Measurements from ENCODE around the gene PERM1. TPM values are rescaled to one million over a fixed set of nuclear protein-coding genes. Genes with fewer than 3 reads are reported as not detected.
A peak's percentile ranks its signal among the peaks of the same experiment; 100 is the strongest.

Gene PERM1
- total and polyA plus RNA-seq, 2 donors (not counting 1 experiment from before 2014, with no cell fraction given), result not detected

DNA sequence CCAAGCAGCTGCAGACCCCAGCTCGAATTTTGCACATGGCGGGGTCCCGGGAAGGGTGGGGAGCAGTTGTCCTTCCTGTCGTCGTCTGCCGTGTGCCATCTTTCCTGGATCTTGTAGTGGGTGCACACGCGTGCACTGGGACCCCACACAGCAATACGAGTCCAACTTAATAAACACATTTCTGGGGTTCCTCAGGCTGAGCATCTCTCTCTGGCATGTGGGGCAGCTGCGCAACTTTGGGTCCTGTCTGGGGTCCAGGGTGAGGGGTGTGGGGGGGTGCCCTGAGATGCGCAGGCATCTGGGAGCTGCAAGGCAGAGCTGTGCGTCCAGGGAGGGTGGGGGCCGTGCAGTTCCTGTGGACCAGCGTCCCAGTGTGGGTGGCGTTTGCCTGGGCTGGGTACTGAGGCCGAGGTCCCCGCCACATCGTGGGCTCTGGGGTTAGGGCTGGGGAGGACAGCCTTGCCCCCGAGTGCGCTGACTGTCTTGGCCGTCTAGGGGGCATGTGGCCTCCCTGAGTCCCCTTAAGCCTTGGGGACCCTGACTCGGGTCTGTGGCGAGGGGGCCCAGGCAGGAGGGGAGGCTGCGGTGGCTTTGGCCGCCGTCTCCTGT, 16.3 kb downstream of the PERM1 start:
- TF ChIP-seq, protein P1, sequence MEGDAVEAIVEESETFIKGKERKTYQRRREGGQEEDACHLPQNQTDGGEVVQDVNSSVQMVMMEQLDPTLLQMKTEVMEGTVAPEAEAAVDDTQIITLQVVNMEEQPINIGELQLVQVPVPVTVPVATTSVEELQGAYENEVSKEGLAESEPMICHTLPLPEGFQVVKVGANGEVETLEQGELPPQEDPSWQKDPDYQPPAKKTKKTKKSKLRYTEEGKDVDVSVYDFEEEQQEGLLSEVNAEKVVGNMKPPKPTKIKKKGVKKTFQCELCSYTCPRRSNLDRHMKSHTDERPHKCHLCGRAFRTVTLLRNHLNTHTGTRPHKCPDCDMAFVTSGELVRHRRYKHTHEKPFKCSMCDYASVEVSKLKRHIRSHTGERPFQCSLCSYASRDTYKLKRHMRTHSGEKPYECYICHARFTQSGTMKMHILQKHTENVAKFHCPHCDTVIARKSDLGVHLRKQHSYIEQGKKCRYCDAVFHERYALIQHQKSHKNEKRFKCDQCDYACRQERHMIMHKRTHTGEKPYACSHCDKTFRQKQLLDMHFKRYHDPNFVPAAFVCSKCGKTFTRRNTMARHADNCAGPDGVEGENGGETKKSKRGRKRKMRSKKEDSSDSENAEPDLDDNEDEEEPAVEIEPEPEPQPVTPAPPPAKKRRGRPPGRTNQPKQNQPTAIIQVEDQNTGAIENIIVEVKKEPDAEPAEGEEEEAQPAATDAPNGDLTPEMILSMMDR (IDR thresholded peaks at IDR 0.05), result no peak
- no peak for TF ChIP-seq EZH2 (IDR thresholded peaks at IDR 0.05; ENCODE audit: borderline replicate concordance, insufficient read depth, low read depth, low read length, poor library complexity, severe bottlenecking)
- no peak overlapping the region for H3K27ac ChIP-seq (ENCODE audit: low read length in 2 of 2)

DNA sequence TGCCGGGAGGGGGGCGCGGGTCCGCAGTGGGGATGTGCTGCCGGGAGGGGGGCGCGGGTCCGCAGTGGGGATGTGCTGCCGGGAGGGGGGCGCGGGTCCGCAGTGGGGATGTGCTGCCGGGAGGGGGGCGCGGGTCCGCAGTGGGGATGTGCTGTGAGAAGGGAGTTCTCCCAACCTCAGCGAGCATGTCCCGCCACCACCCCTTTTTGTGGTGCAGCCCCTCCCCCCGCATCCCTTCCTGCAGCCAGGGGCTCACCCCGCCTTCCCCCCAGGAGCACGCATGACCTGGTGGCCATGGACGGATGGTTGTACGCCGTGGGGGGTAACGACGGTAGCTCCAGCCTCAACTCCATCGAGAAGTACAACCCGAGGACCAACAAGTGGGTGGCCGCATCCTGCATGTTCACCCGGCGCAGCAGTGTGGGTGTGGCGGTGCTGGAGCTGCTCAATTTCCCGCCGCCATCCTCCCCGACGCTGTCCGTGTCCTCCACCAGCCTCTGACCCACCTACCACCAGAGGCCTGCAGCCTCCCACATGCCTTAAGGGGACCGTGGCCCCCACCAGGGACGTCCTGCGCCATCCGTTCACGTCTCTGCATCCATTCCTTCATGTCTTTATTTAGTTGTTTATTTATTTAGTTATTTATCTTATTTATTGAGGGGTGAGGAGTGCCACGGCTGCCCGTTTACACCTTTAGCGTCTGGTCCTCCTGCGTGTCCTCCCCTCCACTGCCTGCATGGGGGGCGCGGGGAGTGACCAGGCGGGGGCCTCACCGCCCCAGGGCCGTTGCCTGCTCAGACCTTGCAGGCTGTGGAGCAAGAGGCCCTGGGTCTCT, 17.0 kb downstream of the PERM1 start:
- TF ChIP-seq EZH2 (IDR thresholded peaks at IDR 0.05; ENCODE audit: borderline replicate concordance, insufficient read depth, low read depth, low read length, poor library complexity, severe bottlenecking), result no peak
- TF ChIP-seq, protein P1 (IDR thresholded peaks at IDR 0.05), result no peak
- POLR2A ChIA-PET, result no interaction called here
- DNase-seq (no peak), ATAC-seq (ENCODE audit: low read depth) (no peak)
- no peak overlapping the region for H3K27ac ChIP-seq (ENCODE audit: low read length in 2 of 2)
- H3K4me3 ChIP-seq (ENCODE audit: control extremely low read depth in 1 of 5, extremely low read depth in 1 of 5, insufficient read depth in 1 of 5, low read depth in 2 of 5, low read length in 4 of 5), result no peak overlapping the region
- WGBS (ENCODE audit: insufficient coverage), result 94% methylated on average over 31 of the region's 51 CpGs
- H3K9me3 ChIP-seq (ENCODE audit: control extremely low read depth in 1 of 3, control insufficient read depth in 2 of 3, insufficient read depth in 1 of 3, low read length in 2 of 3), result no peaks in the 10 kb centered on the region
- no peaks in the 10 kb centered on the region for H4K20me1 ChIP-seq (ENCODE audit: control insufficient read depth, insufficient read depth, low read length, poor library complexity, severe bottlenecking)
- H3K27ac Mint-ChIP-seq, result no peak overlapping the region
- H3K9me3 Mint-ChIP-seq (ENCODE audit: insufficient read depth), result no peaks in the 10 kb centered on the region
- H3K4me3 Mint-ChIP-seq, result no peak overlapping the region
- no peaks in the 10 kb centered on the region for H3K36me3 ChIP-seq (replicated peaks in 1 of 2; ENCODE audit: control extremely low read depth in 1 of 2, control insufficient read depth in 1 of 2, extremely low read depth in 1 of 2, insufficient read depth in 2 of 2, low read length in 1 of 2)
- no peak overlapping the region for H3K9ac ChIP-seq (ENCODE audit: low read length)
- H3K27me3 Mint-ChIP-seq, result peaks cover 13% of the 10 kb centered on the region
- peaks cover 0 to 21% (median 5%) of the 10 kb centered on the region in 4 experiments for H3K27me3 ChIP-seq (replicated peaks in 1 of 4; ENCODE audit: control extremely low read depth in 1 of 4, control insufficient read depth in 3 of 4, insufficient read depth in 4 of 4, low read length in 3 of 4)
- peaks cover 16 to 24% of the 10 kb centered on the region in 2 donors for H3K4me1 ChIP-seq (ENCODE audit: control insufficient read depth in 2 of 2, insufficient read depth in 2 of 2, low read length in 2 of 2)
- H3K79me2 ChIP-seq (ENCODE audit: control insufficient read depth, insufficient read depth, low read length), result no peaks in the 10 kb centered on the region
- H3K4me2 ChIP-seq (replicated peaks; ENCODE audit: low read depth, low read length, poor library complexity, severe bottlenecking), result no peak overlapping the region
- peaks cover 6% of the 10 kb centered on the region for H3K4me1 Mint-ChIP-seq
- H2AFZ ChIP-seq (ENCODE audit: insufficient read depth, low read depth, low read length, poor library complexity, severe bottlenecking), result no peak overlapping the region
- intact Hi-C loops (cut with micrococcal nuclease), result no loop called here
- CTCF ChIA-PET, result no interaction called here

More for the DNA sequence above, 16.3 kb downstream of the PERM1 start:
- POLR2A ChIA-PET, result no interaction called here
- Histone ChIP-seq H3K36me3 (replicated peaks in 1 of 2; ENCODE audit: control extremely low read depth in 1 of 2, control insufficient read depth in 1 of 2, extremely low read depth in 1 of 2, insufficient read depth in 2 of 2, low read length in 1 of 2) (no peaks in the 10 kb centered on the region), H3K27me3 (replicated peaks in 1 of 4; ENCODE audit: control extremely low read depth in 1 of 4, control insufficient read depth in 3 of 4, insufficient read depth in 4 of 4, low read length in 3 of 4) (peaks cover 0 to 27% (median 6%) of the 10 kb centered on the region in 4 experiments), H3K79me2 (ENCODE audit: control insufficient read depth, insufficient read depth, low read length) (no peaks in the 10 kb centered on the region), H3K4me1 (ENCODE audit: control insufficient read depth in 2 of 2, insufficient read depth in 2 of 2, low read length in 2 of 2) (peaks cover 13 to 20% of the 10 kb centered on the region in 2 donors), H3K4me3 (ENCODE audit: control extremely low read depth in 1 of 5, extremely low read depth in 1 of 5, insufficient read depth in 1 of 5, low read depth in 2 of 5, low read length in 4 of 5) (no peak overlapping the region), H2AFZ (ENCODE audit: insufficient read depth, low read depth, low read length, poor library complexity, severe bottlenecking) (no peak overlapping the region), H3K9ac (ENCODE audit: low read length) (no peak overlapping the region), H3K4me2 (replicated peaks; ENCODE audit: low read depth, low read length, poor library complexity, severe bottlenecking) (peak overlapping the region; percentile 99), H3K9me3 (ENCODE audit: control extremely low read depth in 1 of 3, control insufficient read depth in 2 of 3, insufficient read depth in 1 of 3, low read length in 2 of 3) (no peaks in the 10 kb centered on the region), H4K20me1 (ENCODE audit: control insufficient read depth, insufficient read depth, low read length, poor library complexity, severe bottlenecking) (no peaks in the 10 kb centered on the region)
- peaks cover 6% of the 10 kb centered on the region for H3K4me1 Mint-ChIP-seq
- no peak overlapping the region for H3K27ac Mint-ChIP-seq
- no peaks in the 10 kb centered on the region for H3K9me3 Mint-ChIP-seq (ENCODE audit: insufficient read depth)
- ATAC-seq (ENCODE audit: low read depth), result no peak
- H3K27me3 Mint-ChIP-seq, result peaks cover 13% of the 10 kb centered on the region
- peak overlapping the region; percentile 32 for H3K4me3 Mint-ChIP-seq
- WGBS (ENCODE audit: insufficient coverage), result 69% methylated on average over 26 of the region's 26 CpGs
- CTCF ChIA-PET, result no interaction called here
- DNase-seq, result no peak
- intact Hi-C loops (cut with micrococcal nuclease), result no loop called here
